ENCODE data around the gene MTMR10. TPM values are rescaled to one million over a fixed set of nuclear protein-coding genes. Genes with fewer than 3 reads are reported as not detected.

The MTMR10 gene
- total RNA-seq, 4 donors from 2014 or later, result 36.2 to 64.8 (median 45.9) TPM

GRCh38 chr15:30913761-30914160 is 77.7 kb downstream of the MTMR10 start:
- Histone ChIP-seq H3K4me3 (replicated peaks in 1 of 3) (no peak overlapping the region), H3K27ac (no peak overlapping the region), H3K4me1 (no peaks in the 10 kb centered on the region), H3K36me3 (peaks cover 2 to 12% of the 10 kb centered on the region in 2 donors), H3K27me3 (no peaks in the 10 kb centered on the region), H3K9me3 (no peaks in the 10 kb centered on the region)
- TF ChIP-seq POLR2A (IDR thresholded peaks at IDR 0.05), result no peak
- no peak for TF ChIP-seq CTCF (IDR thresholded peaks at IDR 0.05)
- DNase-seq, result no peak
- 94 to 96% methylated on average over 9 of the region's 9 CpGs for WGBS, 2 donors
- intact Hi-C loops (cut with DNase I), result no loop called here

GRCh38 chr15:30906366-30906765 is 85.1 kb downstream of the MTMR10 start:
- DNase-seq, result peak; percentile 67 to 78
- no peak overlapping the region for H3K4me3 ChIP-seq (replicated peaks in 1 of 3)
- no peak overlapping the region for H3K27ac ChIP-seq
- H3K9me3 ChIP-seq, result no peaks in the 10 kb centered on the region
- WGBS, 2 donors, result 62 to 67% methylated on average over 4 of the region's 4 CpGs
- peaks cover 8 to 19% of the 10 kb centered on the region in 2 donors for H3K4me1 ChIP-seq
- TF ChIP-seq POLR2A (IDR thresholded peaks at IDR 0.05), result no peak
- TF ChIP-seq CTCF (IDR thresholded peaks at IDR 0.05), result no peak
- intact Hi-C loops (cut with DNase I), result loop anchor here (10.0 kb wide), 1 partner anchor 88 kb away; the partner anchor contains the start of gene MTMR10
- H3K27me3 ChIP-seq, result no peaks in the 10 kb centered on the region
- peaks cover 0 to 2% of the 10 kb centered on the region in 2 donors for H3K36me3 ChIP-seq

GRCh38 chr15:30905821-30906220 is 85.6 kb downstream of the MTMR10 start:
- Histone ChIP-seq H3K4me1 (peaks cover 8 to 19% of the 10 kb centered on the region in 2 donors), H3K27ac (no peak overlapping the region), H3K4me3 (replicated peaks in 1 of 3) (no peak overlapping the region), H3K36me3 (peaks cover 0 to 2% of the 10 kb centered on the region in 2 donors), H3K27me3 (no peaks in the 10 kb centered on the region), H3K9me3 (no peaks in the 10 kb centered on the region)
- no peak for DNase-seq
- 73 to 92% methylated on average over 5 of the region's 5 CpGs for WGBS, 2 donors
- intact Hi-C loops (cut with DNase I), result loop anchor here (10.0 kb wide), 1 partner anchor 89 kb away; the partner anchor contains the start of gene MTMR10
- no peak for TF ChIP-seq CTCF (IDR thresholded peaks at IDR 0.05)
- no peak for TF ChIP-seq POLR2A (IDR thresholded peaks at IDR 0.05)

GRCh38 chr15:30904812-30905211 is 86.6 kb downstream of the MTMR10 start:
- 93 to 94% methylated on average over 5 of the region's 5 CpGs for WGBS, 2 donors
- H3K4me3 ChIP-seq (replicated peaks in 1 of 3), result no peak overlapping the region
- TF ChIP-seq CTCF (IDR thresholded peaks at IDR 0.05), result no peak
- no peak for TF ChIP-seq POLR2A (IDR thresholded peaks at IDR 0.05)

GRCh38 chr15:30903497-30904187 is 87.8 kb downstream of the MTMR10 start, which contains the start of gene FAN1:
Gene FAN1 (plus strand): TSS chr15:30903915. CDS start chr15:30904664, 749 bp downstream.
- Histone ChIP-seq H3K4me3 (replicated peaks in 1 of 3) (peak within 1 kb of the TSS; percentile 28 to 83 (median 77)), H3K4me1 (peaks cover 8 to 19% of the 10 kb centered on the region in 2 donors), H3K36me3 (no peaks in the 10 kb centered on the region), H3K27me3 (no peaks in the 10 kb centered on the region), H3K27ac (peak within 1 kb of the TSS; percentile 46 to 70 (median 67)), H3K9me3 (no peaks in the 10 kb centered on the region)
- WGBS, 2 donors, result 1% methylated on average over 24 to 34 of the region's 65 CpGs
- TF ChIP-seq CTCF (IDR thresholded peaks at IDR 0.05), result peak in 1 of 6 experiments; percentile 21
- TF ChIP-seq POLR2A (IDR thresholded peaks at IDR 0.05), result peak; percentile 60 to 88
- peak; percentile 88 to 92 for DNase-seq
- intact Hi-C loops (cut with DNase I), result loop anchor here (10.0 kb wide), 1 partner anchor 91 kb away; the partner anchor contains the start of gene MTMR10

More at GRCh38 chr15:30904812-30905211, 86.6 kb downstream of the MTMR10 start:
- DNase-seq, result no peak
- peaks cover 8 to 19% of the 10 kb centered on the region in 2 donors for H3K4me1 ChIP-seq
- intact Hi-C loops (cut with DNase I), result loop anchor here (10.0 kb wide), 1 partner anchor 90 kb away; the partner anchor contains the start of gene MTMR10
- no peaks in the 10 kb centered on the region for H3K9me3 ChIP-seq
- peaks cover 0 to 2% of the 10 kb centered on the region in 2 donors for H3K36me3 ChIP-seq
- H3K27me3 ChIP-seq, result no peaks in the 10 kb centered on the region
- H3K27ac ChIP-seq, result no peak overlapping the region
